Peyer's patch (tissue), 4 donors: ENCODE results near the gene NPLOC4.

Source experiments
- POLR2A ChIP-seq, 2 donors: fragments of 450-650 bp; IDR thresholded peaks; one replicate each; pipeline ENCODE4 v1.5.1; 2017; ENCODE audit warnings: antibody characterized with exemption in 2 of 2, mild to moderate bottlenecking in 2 of 2, moderate library complexity in 2 of 2
- TF ChIP-seq, protein P1 (sequence below), 6 experiments: fragments of 450-650 bp in 4 of 6; fragments of 200-600 bp in 2 of 6; sonication (generic) in 1 of 6; IDR thresholded peaks; one replicate each; pipeline ENCODE4 v1.5.1; 2017 to 2019; ENCODE audit warnings: antibody characterized with exemption in 6 of 6, mild to moderate bottlenecking in 3 of 6, moderate library complexity in 1 of 6

GRCh38 chr17:81591971-81592370 is 44.9 kb downstream of the NPLOC4 start:
- TF ChIP-seq, protein P1, sequence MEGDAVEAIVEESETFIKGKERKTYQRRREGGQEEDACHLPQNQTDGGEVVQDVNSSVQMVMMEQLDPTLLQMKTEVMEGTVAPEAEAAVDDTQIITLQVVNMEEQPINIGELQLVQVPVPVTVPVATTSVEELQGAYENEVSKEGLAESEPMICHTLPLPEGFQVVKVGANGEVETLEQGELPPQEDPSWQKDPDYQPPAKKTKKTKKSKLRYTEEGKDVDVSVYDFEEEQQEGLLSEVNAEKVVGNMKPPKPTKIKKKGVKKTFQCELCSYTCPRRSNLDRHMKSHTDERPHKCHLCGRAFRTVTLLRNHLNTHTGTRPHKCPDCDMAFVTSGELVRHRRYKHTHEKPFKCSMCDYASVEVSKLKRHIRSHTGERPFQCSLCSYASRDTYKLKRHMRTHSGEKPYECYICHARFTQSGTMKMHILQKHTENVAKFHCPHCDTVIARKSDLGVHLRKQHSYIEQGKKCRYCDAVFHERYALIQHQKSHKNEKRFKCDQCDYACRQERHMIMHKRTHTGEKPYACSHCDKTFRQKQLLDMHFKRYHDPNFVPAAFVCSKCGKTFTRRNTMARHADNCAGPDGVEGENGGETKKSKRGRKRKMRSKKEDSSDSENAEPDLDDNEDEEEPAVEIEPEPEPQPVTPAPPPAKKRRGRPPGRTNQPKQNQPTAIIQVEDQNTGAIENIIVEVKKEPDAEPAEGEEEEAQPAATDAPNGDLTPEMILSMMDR (IDR thresholded peaks at IDR 0.05) = no peak
- no peak for TF ChIP-seq POLR2A (IDR thresholded peaks at IDR 0.05)
